ENCODE measurements around the gene LRP1.

The LRP1 gene

GRCh38 chr12:57219993-57220754, 91.9 kb downstream of the LRP1 start:
- no peak overlapping the region for H3K27ac ChIP-seq
- TF ChIP-seq CTCF (conservative IDR thresholded peaks at IDR 0.05): no peak
- no peak for TF ChIP-seq ZFX (IDR thresholded peaks at IDR 0.05)

- H3K27ac ChIP-seq: no peak overlapping the region
- TF ChIP-seq ZFX (IDR thresholded peaks at IDR 0.05) (no peak), CTCF (conservative IDR thresholded peaks at IDR 0.05) (no peak)
Measured at GRCh38 chr12:57220770-57221168, 92.5 kb downstream of the LRP1 start.

GRCh38 chr12:57221169-57221917, 93.1 kb downstream of the LRP1 start:
- H3K27ac ChIP-seq: no peak overlapping the region
- no peak for TF ChIP-seq CTCF (conservative IDR thresholded peaks at IDR 0.05)
- TF ChIP-seq ZFX (IDR thresholded peaks at IDR 0.05): no peak

- no peak overlapping the region for H3K27ac ChIP-seq
- no peak for TF ChIP-seq ZFX (IDR thresholded peaks at IDR 0.05)
- TF ChIP-seq CTCF (conservative IDR thresholded peaks at IDR 0.05): no peak
Measured at GRCh38 chr12:57222286-57223190, 94.3 kb downstream of the LRP1 start.

- TF ChIP-seq CTCF (conservative IDR thresholded peaks at IDR 0.05): no peak
- no peak for TF ChIP-seq ZFX (IDR thresholded peaks at IDR 0.05)
- H3K27ac ChIP-seq: no peak overlapping the region
Measured at GRCh38 chr12:57223191-57224165, 95.2 kb downstream of the LRP1 start.

GRCh38 chr12:57224278-57224972, 96.1 kb downstream of the LRP1 start:
- no peak overlapping the region for H3K27ac ChIP-seq
- no peak for TF ChIP-seq CTCF (conservative IDR thresholded peaks at IDR 0.05)
- TF ChIP-seq ZFX (IDR thresholded peaks at IDR 0.05): no peak
